ENCODE results near the gene BLVRA.

DNA sequence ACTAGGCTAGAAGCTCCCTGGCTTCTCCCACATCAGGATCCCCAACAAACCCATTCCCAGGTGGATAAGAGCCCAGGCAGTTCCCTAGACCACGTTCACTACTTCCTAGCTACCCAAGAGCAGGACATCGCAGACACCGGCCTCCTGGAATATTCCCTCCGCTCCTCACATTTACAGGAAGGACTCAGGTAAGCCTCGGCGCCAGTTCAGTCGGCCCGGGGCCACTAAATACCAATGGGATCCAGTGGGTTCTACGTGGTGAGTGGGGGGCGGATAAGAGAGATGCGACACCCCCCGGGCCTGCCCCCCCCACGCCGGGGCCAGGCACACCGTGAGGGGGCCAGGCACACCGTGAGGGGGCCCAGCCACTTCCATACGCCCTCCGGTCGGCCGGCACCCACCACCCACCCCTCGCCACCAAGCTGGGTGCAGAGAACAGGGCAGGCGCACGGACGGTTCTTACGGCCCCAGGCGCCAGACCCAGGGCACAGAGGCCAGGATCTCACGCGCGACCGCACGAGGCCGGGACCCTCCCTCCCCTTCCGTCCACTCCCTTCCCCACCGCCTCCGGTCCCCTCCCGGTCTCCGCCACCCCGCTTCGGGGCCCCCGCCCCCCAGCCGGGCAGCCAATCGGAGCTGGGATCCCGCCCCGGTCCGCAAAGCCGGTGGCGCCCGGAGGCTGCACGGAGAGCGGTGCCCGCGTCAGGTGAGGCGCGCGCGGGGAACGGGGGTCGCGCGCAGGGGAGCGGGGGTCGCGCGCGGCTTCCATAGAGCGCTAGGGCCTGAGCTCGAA, at the start of gene BLVRA:
- TF ChIP-seq, protein P1, sequence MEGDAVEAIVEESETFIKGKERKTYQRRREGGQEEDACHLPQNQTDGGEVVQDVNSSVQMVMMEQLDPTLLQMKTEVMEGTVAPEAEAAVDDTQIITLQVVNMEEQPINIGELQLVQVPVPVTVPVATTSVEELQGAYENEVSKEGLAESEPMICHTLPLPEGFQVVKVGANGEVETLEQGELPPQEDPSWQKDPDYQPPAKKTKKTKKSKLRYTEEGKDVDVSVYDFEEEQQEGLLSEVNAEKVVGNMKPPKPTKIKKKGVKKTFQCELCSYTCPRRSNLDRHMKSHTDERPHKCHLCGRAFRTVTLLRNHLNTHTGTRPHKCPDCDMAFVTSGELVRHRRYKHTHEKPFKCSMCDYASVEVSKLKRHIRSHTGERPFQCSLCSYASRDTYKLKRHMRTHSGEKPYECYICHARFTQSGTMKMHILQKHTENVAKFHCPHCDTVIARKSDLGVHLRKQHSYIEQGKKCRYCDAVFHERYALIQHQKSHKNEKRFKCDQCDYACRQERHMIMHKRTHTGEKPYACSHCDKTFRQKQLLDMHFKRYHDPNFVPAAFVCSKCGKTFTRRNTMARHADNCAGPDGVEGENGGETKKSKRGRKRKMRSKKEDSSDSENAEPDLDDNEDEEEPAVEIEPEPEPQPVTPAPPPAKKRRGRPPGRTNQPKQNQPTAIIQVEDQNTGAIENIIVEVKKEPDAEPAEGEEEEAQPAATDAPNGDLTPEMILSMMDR (IDR thresholded peaks at IDR 0.05): no peak
- TF ChIP-seq POLR2A (IDR thresholded peaks at IDR 0.05): no peak
